Measurements from ENCODE around the gene LUZP1.

Gene LUZP1

DNA sequence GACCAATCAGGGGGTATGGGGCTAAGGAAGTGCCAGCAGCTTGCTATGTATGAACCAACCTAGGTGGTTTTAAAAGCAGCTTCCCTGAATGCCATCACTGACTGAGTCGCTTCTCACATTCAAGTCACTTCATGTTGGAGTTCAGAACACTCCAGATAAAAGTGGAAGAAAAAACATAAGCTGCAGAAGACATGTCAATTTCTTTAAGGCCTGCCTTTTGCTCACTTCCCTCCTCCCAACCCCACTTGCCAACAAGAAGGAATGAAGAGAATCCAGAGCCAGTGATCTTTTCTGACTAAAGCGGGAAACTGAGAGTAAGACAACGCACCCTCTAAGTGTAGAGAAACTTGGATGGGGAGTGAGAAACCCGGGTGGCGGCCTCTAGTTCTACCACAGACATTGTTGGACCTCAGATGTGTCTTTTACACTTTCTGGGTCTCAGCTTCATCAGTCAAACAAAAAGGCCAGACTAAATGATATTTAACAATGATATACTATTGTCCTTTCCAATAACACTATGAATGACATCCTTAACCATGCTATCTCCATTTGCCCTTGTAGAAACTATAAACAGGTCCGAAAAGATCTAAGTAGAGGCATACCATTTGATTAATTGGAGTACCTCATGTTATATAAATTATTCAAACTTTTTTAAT is 54.1 kb downstream of the LUZP1 start:
- no peak for DNase-seq

DNA sequence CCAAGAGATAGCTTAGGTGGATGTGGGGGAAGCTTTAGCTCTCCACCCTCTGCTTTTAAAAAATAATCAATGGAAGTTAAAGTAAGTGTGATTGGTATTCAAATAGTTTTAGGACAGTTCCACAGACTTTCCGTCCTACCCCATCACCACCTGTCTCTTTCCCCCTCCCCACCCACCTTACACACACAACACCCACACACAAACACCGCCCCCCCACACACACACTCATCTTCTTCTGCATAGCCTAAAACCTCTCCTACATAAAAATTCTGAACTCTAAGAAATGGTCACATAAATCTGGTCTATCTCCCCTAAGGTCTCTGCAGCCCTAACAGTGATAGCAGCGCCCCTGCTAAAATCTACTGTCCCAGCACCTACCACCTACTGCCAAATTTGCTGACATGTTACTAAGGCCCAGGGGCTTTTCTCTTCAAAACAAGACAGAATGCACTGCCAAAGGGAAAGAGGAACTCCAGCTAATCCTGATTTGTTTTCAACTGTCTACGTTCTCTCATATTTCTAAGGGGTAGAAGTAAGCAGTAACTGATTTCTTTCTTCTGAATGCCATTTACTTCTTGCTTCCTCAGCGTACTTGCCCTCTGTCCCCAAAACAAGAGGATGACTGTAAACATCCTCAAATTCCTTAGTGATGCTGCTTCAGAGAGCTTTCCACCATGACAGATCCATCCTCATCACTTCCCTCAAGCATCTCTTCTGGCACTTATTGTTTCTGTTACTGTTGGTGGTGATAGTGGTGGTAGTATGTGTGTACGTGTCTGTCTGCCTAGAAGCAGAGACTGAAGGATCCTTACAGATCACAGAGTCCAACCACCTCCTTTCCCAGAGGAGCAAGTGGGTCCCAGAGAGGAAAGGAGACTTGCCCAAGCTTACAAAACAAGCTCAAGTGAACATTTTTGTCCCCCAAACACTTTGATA is 56.8 kb downstream of the LUZP1 start:
- no peak for DNase-seq

DNA sequence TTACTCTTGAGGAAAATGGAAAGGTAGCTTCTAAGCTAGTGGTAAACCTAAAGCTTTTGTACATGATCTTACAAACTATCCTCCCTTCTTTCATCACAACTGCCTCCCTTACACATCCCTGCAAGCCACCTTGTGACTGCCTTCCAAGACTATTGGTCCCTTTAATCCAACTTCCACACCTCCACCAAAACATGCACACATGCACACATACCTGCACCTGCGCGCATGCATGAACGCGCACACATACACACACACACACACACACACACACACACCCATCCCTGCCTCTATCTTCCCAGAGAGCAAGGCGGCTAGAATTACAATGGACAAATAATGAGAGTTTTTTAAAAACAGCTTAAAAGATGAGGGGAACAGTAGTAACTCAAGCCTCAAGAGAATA is 58.3 kb downstream of the LUZP1 start:
- no peak for DNase-seq

GRCh38 chr1:23108918-23109533 is 59.6 kb downstream of the LUZP1 start:
- DNase-seq: no peak

DNA sequence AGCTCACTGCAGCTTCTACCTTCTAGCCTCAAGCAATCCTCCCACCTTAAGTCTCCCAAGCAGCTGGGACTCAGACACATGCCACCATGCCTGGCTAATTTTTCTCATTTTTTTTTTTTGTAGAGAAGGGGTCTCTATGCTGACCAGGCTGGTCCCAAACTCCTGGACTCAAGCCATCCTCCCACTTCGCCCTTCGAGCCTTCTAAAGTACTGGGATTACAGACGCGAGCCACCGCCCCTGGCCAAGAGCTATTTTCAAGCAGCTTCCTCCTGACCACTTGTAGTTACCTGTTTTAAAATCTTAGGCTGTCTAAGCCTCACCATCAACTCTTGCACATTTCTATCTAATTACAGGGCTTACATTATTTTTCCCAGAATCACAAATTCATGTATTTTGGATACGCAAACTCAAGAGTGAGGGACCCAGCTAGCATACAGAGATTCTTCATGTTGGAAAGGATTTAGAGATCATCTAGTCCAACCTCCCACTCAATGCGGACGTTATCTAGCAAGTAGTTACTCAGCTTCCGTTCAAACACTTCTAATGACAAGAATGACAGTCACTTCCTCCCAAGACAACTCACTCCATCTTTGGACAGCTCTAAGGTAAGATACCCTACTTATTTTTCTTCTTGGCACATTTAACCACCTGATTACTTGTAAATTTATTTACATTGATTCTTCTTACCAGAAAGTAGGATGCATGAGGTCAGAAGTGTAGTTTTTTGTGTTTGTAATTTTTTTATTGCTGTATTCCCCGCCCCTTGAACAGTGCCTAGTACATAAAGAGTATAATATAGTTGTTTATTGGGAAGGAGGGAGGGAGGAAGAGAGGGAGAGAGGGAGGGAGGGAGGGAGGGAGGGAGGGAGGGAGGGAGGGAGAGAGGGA is 65.4 kb downstream of the LUZP1 start:
- DNase-seq: peak; percentile 28

- DNase-seq: no peak
Observed at GRCh38 chr1:23102289-23102688, 66.4 kb downstream of the LUZP1 start.

DNA sequence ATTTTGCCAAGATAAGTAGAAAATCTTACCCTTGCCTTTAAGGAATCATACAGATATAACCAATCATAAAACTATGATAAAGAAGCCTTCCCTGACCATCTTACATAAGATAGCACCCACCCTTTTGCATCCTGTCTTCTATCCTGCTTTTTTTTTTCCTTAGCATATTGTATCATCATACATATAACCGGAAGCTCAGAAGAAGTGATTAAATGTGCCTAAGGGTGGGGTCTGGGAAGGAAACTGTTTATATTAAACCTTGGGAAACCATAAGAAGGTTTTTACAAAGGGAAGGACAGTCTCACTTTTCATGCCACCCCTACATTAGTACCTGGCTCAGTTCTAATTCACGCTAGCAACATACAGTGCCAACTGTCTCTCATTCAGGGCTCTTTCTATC is 66.8 kb downstream of the LUZP1 start:
- no peak for DNase-seq

DNA sequence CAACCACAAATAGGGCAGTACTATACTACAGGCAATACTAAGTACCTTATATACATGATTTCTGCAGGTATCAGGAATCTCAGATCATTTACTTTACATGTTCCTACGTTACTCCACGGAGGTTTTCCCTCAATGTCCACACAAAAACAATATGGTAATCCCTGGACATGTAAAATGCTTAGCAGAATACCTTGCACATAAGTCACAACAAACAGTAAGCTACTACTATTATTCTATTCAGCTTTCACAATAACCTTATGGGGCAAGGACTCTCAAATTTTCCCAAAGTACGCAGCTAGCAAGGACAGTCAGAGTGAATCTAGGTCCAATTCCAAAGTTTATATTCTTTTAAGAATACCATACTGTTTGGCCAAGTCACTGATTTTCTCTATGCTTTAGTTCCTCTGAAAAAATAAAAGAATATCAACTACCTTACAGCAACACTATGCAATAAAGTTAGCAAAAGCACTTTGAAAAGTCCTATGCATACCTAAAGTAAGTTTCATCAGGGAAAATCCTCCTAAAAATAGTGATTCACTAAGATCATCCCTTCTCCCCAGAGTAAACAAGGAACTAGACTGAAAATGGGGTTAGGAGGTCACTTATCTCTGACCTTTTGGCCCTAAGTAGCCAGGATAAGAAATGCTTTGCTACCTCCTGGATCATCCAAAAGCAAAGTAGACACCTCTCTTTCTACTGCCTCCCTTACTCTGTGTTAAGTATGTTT is 67.4 kb downstream of the LUZP1 start:
- DNase-seq: peak; percentile 25

DNA sequence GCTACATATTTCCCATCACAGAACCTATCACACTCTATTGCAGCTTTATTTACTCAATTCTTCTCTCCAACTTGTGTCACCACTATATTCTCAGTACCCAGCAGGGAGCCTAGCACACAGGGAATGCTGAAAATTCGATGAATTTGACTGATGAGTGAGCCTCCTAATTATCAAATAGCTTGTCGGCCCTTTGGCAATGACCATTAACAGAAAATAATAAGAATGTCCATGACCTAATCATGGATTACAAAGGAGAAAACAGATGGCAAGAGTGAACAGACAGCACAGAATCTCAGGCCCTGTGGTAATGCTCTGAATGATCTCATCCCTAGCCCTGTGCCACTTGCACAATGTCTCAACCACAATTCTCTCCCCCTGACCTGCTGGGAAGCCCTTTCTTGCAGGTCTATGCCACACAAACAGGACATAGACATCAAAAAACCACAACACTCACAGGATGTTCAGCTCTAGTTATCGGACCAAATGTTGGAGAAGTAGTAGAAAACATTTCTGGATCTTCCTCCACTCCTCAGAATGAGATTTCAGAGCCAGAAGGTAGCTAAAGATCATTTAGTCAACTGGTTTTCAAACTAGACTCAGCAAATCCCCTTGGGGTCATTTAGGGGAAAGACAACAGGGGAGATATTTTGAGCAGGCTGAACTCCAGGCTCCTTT is 68.4 kb downstream of the LUZP1 start:
- peak; percentile 93 for DNase-seq

DNA sequence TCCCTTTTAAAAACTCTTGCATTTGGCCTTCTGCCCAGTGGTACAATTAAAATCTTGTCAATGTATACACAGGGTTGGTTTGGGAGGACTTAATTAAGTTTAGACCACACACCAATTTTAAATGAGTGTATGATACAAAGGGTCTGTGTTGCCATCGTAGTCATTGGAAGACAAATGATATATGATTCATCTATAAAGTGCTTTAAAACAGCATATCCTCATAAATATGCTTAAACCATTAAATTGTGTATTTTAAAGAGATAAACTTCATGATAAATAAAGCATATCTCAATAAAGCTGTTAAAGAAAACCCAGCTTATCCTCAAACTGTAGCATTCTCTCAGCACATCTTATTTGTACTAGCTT is 69.5 kb downstream of the LUZP1 start:
- DNase-seq: no peak

DNA sequence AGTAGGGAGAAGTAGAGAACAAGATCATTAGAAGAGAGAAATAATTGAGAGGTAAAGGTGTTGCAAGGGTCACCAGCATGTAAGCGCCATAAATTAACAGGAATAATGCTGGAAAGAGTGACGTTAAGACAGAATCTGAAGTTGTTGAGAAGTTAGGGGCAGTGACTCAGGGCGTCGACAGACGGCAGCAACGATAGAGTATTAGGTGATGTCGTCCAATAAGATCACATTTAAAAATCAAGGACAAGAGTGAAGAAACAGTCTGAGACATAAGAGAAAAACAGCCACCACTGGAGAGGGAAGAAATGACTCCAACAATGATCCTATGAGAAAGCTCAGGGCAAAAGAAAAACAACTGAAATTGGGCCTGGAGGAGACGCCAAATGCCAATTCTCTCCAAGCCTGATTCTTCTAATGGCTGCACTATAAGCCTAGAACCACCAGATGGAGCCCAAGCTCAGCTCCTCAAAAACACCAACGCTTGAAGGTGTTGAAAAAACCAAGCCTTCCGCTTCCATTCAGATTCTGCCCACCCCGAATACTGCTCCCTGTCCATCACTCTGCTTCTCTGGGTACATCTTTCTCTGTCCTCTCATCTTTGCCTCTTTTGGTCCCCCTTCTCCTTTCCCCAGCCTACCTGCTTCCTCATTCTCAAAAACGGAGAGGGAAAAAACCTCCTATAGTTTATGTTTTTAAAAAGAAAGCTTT is 70.0 kb downstream of the LUZP1 start:
- peak; percentile 41 for DNase-seq

GRCh38 chr1:23097316-23097715 is 71.3 kb downstream of the LUZP1 start:
- DNase-seq: no peak

- no peak for DNase-seq
Observed at GRCh38 chr1:23092447-23092846, 76.2 kb downstream of the LUZP1 start.

GRCh38 chr1:23091545-23091944 is 77.1 kb downstream of the LUZP1 start:
- DNase-seq: no peak

DNA sequence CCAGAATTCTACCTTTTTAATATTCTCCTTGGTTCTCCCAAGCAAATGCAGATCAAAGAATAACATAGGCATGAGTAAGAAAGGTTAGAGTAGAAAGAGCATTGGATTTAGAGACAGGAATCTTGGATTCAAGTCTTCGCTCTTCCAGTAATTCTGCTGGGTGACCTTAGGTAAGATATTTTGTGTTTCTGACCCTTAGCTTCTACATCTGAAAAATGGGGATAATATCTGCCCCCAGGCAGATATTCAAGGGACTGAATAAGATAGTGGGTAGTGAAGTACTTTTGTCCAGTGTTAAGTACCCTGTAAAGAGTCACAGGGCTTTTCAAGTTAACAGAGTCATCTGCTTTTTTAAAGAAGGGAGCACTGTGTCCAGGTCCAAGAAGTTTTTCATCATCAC is 78.6 kb downstream of the LUZP1 start:
- no peak for DNase-seq

DNA sequence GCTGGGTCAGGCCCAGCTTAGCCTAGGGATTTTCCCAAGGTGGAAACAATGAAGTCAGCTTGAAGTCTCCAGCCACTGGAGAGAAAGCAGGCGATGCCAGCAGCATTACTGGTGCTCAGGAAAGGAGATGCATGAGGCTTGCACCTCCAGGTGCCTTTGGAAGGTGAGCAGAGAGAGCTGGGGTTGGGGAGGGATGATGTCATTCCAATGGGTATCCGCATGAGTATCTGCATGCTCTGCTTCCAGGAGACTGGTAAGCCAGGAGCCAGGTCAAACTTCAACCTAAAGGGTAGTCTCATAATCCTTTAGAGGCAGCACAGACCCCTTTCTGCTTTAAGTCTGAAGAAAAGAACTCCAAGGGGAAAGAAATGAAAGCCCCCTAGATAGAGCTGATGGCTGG is 80.6 kb downstream of the LUZP1 start:
- no peak for DNase-seq

DNA sequence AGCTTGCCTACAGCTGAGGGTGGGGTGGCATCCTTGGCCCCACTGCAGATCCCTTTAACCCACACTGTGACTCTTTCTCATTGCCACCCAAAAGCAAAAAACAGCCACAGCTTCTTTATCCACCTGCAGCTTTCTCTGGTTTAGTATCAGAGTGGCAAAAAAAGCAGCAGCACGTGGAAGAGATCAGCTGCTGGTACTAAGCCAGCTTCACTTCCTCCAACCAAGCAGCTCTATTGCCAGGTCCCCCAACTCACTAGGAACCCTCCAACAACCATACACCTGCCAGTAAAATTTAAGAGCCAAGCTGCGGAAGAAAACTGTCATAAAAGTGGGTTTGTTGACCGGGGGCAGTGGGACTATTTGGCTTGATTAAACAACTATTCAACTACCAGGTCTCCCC is 83.0 kb downstream of the LUZP1 start:
- DNase-seq: no peak

- DNase-seq: no peak
Observed at GRCh38 chr1:23084880-23085279, 83.8 kb downstream of the LUZP1 start.

DNA sequence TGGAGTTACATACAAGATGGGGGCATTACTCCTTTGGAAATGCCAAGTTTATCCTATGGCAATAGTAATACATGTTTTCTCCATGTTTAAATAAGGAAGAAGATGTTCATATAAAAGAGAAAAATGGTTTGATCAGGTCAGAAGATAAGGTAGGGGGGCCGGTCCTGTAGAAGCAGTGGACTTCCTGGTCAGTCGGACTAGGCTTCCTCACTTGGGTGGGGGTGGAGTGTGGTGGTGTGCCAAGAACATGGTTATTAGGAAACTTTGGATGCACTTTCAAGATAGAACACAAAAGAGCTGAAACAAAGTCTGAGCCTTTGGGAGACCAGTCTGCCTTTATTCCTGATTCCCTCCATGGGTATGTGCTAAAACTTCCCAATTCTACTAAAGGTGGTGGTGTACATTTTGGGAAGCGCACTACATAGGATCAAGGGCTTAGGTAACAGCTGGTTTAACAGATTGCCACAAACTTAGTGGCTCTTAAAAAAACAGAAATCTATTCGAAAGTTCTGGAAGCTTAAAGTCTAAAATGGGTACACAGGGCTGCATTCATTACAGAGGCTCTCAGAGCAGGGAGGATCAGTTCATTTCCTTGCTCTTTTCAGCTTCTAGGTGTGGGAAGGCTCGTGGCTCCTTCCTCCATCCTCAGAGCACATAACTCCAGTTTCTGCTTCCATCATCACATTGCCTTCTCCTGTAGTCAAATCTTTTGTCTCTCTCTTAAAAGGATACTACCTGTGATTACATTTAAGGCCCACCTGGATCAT is 84.8 kb downstream of the LUZP1 start:
- DNase-seq: no peak

DNA sequence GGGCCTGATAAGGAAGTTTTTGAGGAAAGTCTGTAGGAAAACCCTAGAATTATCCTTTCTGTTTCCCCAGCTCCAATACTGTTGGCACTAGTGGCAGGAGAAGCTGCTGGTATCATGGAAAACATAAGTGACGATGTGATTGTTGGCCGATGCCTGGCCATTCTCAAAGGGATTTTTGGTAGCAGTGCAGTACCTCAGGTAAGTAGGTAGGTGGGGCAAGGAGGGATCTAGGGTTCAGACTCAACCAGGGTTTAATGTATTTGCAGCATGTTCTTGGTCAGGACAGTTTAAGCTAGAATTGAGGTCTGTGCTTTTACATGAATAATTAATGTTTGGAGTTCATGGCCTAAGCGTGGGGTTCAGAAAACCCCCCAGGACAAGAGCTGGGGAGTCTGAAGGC is 87.3 kb downstream of the LUZP1 start:
- DNase-seq: no peak
